ENCODE data around the gene FUT3.

GRCh38 chr19:5881543-5882299 lies 30.5 kb upstream of the FUT3 start:
- no peak for TF ChIP-seq EZH2 (IDR thresholded peaks at IDR 0.05; ENCODE audit: low read depth, low read length, severe bottlenecking)
- no peak for TF ChIP-seq SIRT6 (IDR thresholded peaks at IDR 0.05; ENCODE audit: low read length)
- TF ChIP-seq POLR2AphosphoS5 (IDR thresholded peaks at IDR 0.05; ENCODE audit: low read depth, low read length) = no peak
- TF ChIP-seq SP2 (IDR thresholded peaks at IDR 0.05; ENCODE audit: low read length) = no peak
- no peak for TF ChIP-seq CTCF (IDR thresholded peaks at IDR 0.05; ENCODE audit: control extremely low read depth in 1 of 3, insufficient read depth in 1 of 3, low read depth in 1 of 3, low read length in 3 of 3)

All from H1 (cell line).